ENCODE measurements around the gene VENTX.

GRCh38 chr10:133190225-133190624 is 47.4 kb upstream of the VENTX start:
- TF ChIP-seq YY1 (IDR thresholded peaks at IDR 0.05; ENCODE audit: low read depth) (no peak), ZBTB7A (IDR thresholded peaks at IDR 0.05; ENCODE audit: low read depth) (no peak), CEBPB (IDR thresholded peaks at IDR 0.05) (no peak), TAF1 (IDR thresholded peaks at IDR 0.05; ENCODE audit: low read depth) (no peak), EP300 (IDR thresholded peaks at IDR 0.05; ENCODE audit: borderline replicate concordance) (no peak), MAX (IDR thresholded peaks at IDR 0.05) (no peak), NFIC (IDR thresholded peaks at IDR 0.05) (no peak), RAD21 (IDR thresholded peaks at IDR 0.05; ENCODE audit: low read depth) (no peak)
- TF ChIP-seq, protein P1, sequence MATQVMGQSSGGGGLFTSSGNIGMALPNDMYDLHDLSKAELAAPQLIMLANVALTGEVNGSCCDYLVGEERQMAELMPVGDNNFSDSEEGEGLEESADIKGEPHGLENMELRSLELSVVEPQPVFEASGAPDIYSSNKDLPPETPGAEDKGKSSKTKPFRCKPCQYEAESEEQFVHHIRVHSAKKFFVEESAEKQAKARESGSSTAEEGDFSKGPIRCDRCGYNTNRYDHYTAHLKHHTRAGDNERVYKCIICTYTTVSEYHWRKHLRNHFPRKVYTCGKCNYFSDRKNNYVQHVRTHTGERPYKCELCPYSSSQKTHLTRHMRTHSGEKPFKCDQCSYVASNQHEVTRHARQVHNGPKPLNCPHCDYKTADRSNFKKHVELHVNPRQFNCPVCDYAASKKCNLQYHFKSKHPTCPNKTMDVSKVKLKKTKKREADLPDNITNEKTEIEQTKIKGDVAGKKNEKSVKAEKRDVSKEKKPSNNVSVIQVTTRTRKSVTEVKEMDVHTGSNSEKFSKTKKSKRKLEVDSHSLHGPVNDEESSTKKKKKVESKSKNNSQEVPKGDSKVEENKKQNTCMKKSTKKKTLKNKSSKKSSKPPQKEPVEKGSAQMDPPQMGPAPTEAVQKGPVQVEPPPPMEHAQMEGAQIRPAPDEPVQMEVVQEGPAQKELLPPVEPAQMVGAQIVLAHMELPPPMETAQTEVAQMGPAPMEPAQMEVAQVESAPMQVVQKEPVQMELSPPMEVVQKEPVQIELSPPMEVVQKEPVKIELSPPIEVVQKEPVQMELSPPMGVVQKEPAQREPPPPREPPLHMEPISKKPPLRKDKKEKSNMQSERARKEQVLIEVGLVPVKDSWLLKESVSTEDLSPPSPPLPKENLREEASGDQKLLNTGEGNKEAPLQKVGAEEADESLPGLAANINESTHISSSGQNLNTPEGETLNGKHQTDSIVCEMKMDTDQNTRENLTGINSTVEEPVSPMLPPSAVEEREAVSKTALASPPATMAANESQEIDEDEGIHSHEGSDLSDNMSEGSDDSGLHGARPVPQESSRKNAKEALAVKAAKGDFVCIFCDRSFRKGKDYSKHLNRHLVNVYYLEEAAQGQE (IDR thresholded peaks at IDR 0.05; ENCODE audit: low read depth) = no peak

Data from Ishikawa (cell line).